GM12892 (cell line): ENCODE results near the gene KIF23.
"Not testable (repeated sequence)": the region's sequence is repeated elsewhere in the genome, so short reads cannot be mapped to it uniquely, and the experiment has no call there.

ENCODE experiments used
- DNase-seq: peaks from one replicate; pipeline ENCODE4 v3.0.0; 2011; ENCODE audit not compliant: insufficient read length
- FAIRE-seq: peaks from 2 replicates; lab custom pipeline; 2011; peaks lifted over from hg19 to GRCh38; lab: Jason Lieb, UNC
- POLR2A ChIP-seq: IDR thresholded peaks from 2 replicates; pipeline ENCODE4 v1.6.1; 2011; ENCODE audit warnings: low read depth, low read length, control low read depth
- POLR2AphosphoS5 ChIP-seq: IDR thresholded peaks from 2 replicates; pipeline ENCODE4 v1.6.1; 2011; ENCODE audit warnings: low read depth, low read length, control low read depth
- TAF1 ChIP-seq: IDR thresholded peaks from 2 replicates; pipeline ENCODE4 v1.6.1; 2011; ENCODE audit warnings: low read depth, mild to moderate bottlenecking, control low read depth, low read length, borderline replicate concordance

The KIF23 gene

GRCh38 chr15:69446953-69447352 lies 32.8 kb downstream of the KIF23 start:
- DNase-seq (no peak), FAIRE-seq (no peak)
- no peak for TF ChIP-seq TAF1
- no peak for TF ChIP-seq POLR2AphosphoS5
- no peak for TF ChIP-seq POLR2A

- not testable (repeated sequence) for DNase-seq, FAIRE-seq
Observed at GRCh38 chr15:69450221-69450620, 36.1 kb downstream of the KIF23 start.

DNA sequence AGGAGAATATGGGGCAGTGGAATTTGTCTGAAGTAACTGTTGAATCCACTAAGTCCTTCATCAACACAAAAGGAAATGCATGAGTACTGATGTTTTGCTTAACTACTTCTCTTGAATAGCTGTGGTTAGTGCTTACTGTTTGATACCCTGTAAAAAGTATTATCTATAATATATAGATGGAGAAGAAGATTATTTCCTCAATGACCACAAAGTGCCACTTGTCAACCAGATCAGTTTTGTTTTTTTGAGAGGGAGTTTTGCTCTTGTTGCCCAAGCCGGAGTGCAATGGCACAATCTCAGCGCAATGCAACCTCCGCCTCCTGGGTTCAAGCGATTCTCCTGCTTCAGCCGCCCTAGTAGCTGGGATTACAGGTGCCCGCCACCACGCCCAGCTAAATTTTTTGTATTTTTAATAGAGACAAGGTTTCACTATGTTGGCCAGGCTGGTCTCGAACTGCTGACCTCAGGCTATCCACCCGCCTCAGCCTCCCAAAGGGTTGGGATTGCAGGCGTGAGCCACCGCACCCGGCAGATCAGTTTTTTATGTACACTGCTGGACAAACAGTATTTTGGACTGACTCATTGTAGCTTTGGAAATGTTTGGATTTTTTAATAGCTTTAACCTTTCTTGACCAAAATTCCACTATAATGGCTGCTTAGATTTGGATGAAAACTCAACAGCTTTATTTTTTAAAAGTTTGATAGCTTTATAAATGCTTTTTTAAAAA lies 37.0 kb downstream of the KIF23 start:
- DNase-seq (no peak), FAIRE-seq (no peak)
- TF ChIP-seq POLR2A = no peak
- no peak for TF ChIP-seq POLR2AphosphoS5
- no peak for TF ChIP-seq TAF1

DNA sequence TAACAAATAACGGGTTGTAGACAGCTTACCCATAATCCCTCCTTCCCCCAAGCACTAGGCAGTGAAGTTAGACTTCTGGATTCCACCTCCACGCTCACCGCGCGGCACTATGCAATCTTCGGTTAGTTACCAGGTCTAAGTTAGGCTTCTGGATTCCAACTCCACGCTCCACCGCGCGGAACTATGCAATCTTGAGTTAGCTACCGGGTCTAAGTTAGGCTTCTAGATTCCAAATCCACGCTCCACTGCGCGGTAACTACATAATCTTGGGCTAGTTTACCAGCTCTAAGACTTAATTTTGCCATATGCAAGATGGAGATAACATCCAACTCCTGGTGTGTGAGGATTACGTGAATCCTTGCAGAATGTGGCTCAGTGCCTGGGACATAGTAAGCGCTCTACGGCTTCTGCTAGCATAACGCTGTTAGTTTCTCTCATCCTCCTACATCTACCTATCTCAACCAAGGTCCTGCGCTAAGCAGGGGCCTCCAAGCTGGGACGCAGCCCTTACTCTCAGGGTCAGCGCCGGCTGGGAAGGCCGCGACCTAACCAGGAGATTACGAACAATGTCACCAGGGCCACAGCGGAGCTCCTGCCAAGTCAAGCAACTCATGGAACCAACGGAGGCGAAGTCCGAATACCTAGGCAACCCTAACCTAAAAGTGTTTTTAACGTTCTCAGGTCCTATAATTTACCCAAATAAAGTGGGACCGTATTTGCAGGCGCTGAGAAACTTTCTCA lies 38.0 kb downstream of the KIF23 start:
- DNase-seq (no peak), FAIRE-seq (peak; percentile 90)
- TF ChIP-seq POLR2A (no peak), TAF1 (0 out of 2 replicates have a peak, but pooled peaks have one; percentile 0)

- peak; percentile 100 for TF ChIP-seq TAF1
- TF ChIP-seq POLR2AphosphoS5 = peak; percentile 100
- TF ChIP-seq POLR2A = peak; percentile 100
- FAIRE-seq (no peak), DNase-seq (peak; percentile 79)
Observed at GRCh38 chr15:69452692-69453521, 38.8 kb downstream of the KIF23 start, which contains the start of gene RPLP1. TSS of gene RPLP1 (plus strand) at chr15:69452818. CDS start at chr15:69452949, 131 bp downstream.

- TF ChIP-seq TAF1 = no peak
- no peak for TF ChIP-seq POLR2A
- no peak for TF ChIP-seq POLR2AphosphoS5
- no peak for FAIRE-seq
- DNase-seq = no peak
Observed at GRCh38 chr15:69454953-69455352, 40.8 kb downstream of the KIF23 start.

DNA sequence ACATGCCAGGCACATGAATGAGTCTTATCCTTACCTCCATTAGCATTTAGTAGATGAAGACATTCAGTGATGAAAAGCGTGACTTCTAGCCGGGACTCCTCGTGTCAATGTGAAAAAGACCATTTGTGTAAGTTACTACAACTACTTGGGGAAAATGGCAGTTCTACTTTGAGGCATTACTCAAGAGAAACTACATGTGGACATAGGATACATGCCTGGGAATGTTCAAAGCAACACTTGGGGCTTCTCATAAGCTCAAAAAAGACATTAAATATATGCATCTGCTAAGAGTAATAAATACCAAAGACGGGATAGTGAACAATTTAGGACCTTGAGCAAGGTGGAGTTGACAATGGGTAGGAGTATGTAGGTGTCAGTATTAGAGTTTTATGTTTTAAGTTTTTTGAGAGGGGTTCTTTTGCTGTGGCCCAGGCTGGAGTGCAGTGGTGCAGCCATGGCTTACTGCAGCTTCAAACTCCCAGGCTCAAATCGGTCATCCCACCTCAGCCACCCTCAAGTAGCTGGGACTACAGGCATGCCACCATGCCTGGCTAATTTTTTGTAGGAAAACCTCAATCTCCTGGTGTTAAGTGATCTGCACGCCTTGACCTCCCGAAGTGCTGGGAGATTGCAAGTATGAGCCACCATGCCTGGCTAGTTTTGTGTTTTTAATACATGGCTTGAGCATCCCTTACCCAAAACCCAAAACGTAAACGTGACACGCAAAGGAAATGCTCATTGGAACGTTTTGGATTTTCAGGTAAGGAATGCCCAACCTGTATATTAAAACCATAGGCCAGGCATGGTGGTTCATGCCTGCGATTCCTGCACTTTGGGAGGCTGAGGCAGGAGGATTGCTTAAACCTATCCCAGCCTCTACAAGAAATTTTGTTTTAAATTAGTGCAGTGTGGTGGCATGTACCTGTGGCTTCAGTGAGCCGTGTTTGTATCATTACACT lies 42.3 kb downstream of the KIF23 start:
- peak; percentile 83 for TF ChIP-seq POLR2A
- peak; percentile 86 for TF ChIP-seq POLR2AphosphoS5
- TF ChIP-seq TAF1 = no peak
- DNase-seq (no peak), FAIRE-seq (no peak)

DNA sequence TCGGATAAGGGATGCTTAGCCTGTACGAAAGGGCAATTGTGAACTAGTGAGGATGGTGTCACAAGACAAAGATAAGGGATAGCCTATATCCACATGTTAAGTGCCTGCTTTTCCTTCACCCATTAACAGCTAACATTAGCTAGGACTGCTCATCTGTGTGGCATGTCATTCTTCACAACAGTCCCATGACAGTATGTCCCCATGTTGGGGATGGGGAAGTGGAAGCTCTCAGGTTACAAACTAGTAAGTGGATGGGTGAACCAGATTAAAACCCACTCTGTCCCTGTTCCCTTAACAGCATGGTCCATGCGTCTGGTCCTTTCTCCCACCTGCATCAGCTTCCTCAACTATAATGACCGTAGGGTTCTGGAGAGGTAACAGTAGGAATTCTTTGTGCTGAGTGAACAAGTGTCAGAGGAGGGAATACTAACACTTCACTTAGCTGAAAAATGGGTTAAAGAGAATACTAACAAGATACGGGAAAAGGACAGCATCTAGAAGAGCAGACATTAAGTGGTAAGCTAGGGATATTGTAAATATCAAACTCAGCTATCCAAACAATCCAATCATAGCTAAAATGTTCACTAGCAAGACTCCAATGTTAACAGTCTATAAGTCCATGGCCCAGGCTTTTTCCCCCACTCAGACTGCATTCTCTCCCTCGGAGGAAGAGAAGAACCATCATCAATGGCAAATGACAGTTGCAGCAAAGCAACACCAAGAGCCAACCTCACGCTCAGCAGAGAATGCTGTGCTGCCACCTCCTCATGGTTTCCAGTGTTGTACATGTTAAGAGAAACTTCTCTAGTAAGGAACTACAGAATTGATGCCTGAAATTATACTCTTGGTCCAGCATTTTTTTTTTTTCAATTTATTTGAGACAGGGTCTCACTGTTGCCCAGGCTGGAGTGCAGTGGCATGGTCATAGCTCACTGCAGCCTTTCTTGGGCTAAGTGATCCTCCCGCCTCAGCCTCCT lies 43.4 kb downstream of the KIF23 start:
- FAIRE-seq = no peak
- no peak for DNase-seq
- TF ChIP-seq POLR2AphosphoS5 = 0 out of 2 replicates have a peak, but pooled peaks have one; percentile 36
- no peak for TF ChIP-seq TAF1
- TF ChIP-seq POLR2A = peak; percentile 58; the same call in 1 of the 2 replicates

GRCh38 chr15:69459066-69459465 lies 44.9 kb downstream of the KIF23 start:
- no peak for FAIRE-seq
- TF ChIP-seq POLR2AphosphoS5 = no peak
- no peak for DNase-seq

GRCh38 chr15:69460481-69460880 lies 46.3 kb downstream of the KIF23 start:
- no peak for FAIRE-seq
- TF ChIP-seq TAF1 = no peak
- TF ChIP-seq POLR2A = no peak
- no peak for TF ChIP-seq POLR2AphosphoS5
- no peak for DNase-seq

DNA sequence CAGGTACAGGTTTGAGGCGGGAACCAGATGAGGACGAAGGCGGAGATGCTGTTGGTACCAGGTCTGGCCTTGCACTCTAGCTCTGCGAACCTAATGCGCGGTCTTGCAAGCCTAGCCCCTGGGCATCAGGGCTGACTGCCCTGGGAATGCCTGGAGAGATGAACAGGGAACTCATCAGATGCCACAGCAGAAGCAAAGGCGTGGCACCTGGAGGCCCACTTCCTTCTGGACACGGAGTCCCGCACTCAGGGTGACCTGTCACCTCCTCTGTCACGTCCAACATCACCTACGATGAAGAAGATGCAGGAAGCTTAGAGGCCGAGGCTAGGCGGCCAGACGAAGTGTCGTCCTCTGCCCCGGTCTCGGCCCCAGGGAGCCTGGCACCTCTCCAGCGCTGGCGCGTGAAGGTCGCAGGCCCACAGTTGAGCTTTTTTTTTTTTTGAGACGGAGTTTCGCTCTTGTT lies 47.9 kb downstream of the KIF23 start:
- no peak for DNase-seq
- no peak for TF ChIP-seq TAF1
- no peak for FAIRE-seq
